ENCODE data around the gene OR9Q1. TPM values are rescaled to one million over a fixed set of nuclear protein-coding genes. Genes with fewer than 3 reads are reported as not detected.
"Not testable (repeated sequence)": the region's sequence is repeated elsewhere in the genome, so short reads cannot be mapped to it uniquely, and the experiment has no call there.

OR9Q1 gene
- total and polyA plus RNA-seq, 4 experiments from 2014 or later = not detected

DNA sequence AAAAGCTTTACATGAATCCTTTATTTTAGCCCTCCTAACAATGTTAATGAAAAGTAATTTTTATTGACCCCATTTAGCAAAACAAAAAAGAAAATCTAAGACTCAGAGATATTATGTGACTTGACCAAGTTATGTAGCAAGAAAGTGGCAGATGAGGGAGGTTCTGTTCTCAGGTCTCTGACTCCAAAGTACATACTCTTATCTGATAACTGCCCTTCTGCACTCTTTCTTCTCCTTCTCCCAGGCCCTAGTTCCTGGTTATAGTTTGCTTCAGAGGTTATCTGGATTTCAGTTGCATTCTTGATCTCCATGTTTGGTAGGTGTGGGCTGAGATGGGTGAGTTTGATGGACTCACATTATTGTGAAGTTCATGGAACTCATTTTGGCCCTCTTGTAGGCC is 169.7 kb downstream of the OR9Q1 start:
- intact Hi-C loops (cut with micrococcal nuclease) = no loop called here
- Mint-ChIP-seq H3K27me3 (no peaks in the 10 kb centered on the region), H3K9me3 (peaks cover 0 to 17% (median 4%) of the 10 kb centered on the region in 8 donors), H3K4me1 (no peaks in the 10 kb centered on the region), H3K27ac (no peak overlapping the region), H3K4me3 (no peak overlapping the region), H3K36me3 (no peaks in the 10 kb centered on the region)
- H3K4me3 ChIP-seq (ENCODE audit: low read length in 2 of 2) = no peak overlapping the region
- POLR2A ChIA-PET (ENCODE audit: partially characterized antibody) = no interaction called here
- H3K36me3 ChIP-seq (ENCODE audit: insufficient read depth, low read length) = no peaks in the 10 kb centered on the region
- H3K27me3 ChIP-seq (ENCODE audit: insufficient read depth, low read length) = no peaks in the 10 kb centered on the region
- no peak for DNase-seq
- CTCF ChIA-PET (ENCODE audit: partially characterized antibody) = no interaction called here
- no peak overlapping the region for H3K27ac ChIP-seq (ENCODE audit: low read depth, low read length)
- no peaks in the 10 kb centered on the region for H3K4me1 ChIP-seq (ENCODE audit: insufficient read depth, low read length)
- no peaks in the 10 kb centered on the region for H3K9me3 ChIP-seq (ENCODE audit: control insufficient read depth in 1 of 2, low read length in 2 of 2)

DNA sequence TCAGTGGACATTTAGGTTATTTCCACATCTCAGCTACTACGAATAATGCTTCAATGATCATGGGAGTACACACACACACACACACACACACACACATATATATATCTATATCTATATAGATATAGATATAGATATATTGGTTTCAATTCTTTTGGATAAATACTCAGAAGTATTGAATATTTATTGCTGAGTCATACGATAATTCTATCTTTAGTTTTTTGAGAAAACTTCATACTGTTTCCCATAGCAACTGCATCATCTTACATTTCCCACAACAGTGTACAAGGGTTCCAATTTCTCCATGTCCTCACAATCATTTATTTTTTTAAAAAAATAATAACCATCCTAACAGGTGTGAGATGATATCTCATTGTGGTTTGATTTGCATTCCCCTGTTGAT is 172.3 kb downstream of the OR9Q1 start:
- intact Hi-C loops (cut with micrococcal nuclease) = no loop called here
- Mint-ChIP-seq H3K27ac (no peak overlapping the region), H3K4me1 (no peaks in the 10 kb centered on the region), H3K4me3 (no peak overlapping the region), H3K27me3 (no peaks in the 10 kb centered on the region), H3K9me3 (peaks cover 3 to 24% (median 7%) of the 10 kb centered on the region in 8 donors), H3K36me3 (no peaks in the 10 kb centered on the region)
- Histone ChIP-seq H3K27me3 (ENCODE audit: insufficient read depth, low read length) (no peaks in the 10 kb centered on the region), H3K27ac (ENCODE audit: low read depth, low read length) (no peak overlapping the region), H3K4me1 (ENCODE audit: insufficient read depth, low read length) (no peaks in the 10 kb centered on the region), H3K4me3 (ENCODE audit: low read length in 2 of 2) (no peak overlapping the region), H3K36me3 (ENCODE audit: insufficient read depth, low read length) (no peaks in the 10 kb centered on the region), H3K9me3 (ENCODE audit: control insufficient read depth in 1 of 2, low read length in 2 of 2) (no peaks in the 10 kb centered on the region)
- no peak for DNase-seq
- CTCF ChIA-PET (ENCODE audit: partially characterized antibody) = no interaction called here
- POLR2A ChIA-PET (ENCODE audit: partially characterized antibody) = no interaction called here

GRCh38 chr11:58199271-58199670 is 175.6 kb downstream of the OR9Q1 start:
- Histone ChIP-seq H3K27ac (ENCODE audit: low read depth, low read length) (no peak overlapping the region), H3K4me3 (ENCODE audit: low read length in 2 of 2) (no peak overlapping the region), H3K27me3 (ENCODE audit: insufficient read depth, low read length) (no peaks in the 10 kb centered on the region), H3K9me3 (ENCODE audit: control insufficient read depth in 1 of 2, low read length in 2 of 2) (no peaks in the 10 kb centered on the region), H3K4me1 (ENCODE audit: insufficient read depth, low read length) (no peaks in the 10 kb centered on the region), H3K36me3 (ENCODE audit: insufficient read depth, low read length) (no peaks in the 10 kb centered on the region)
- Mint-ChIP-seq H3K27me3 (peaks cover 4 to 11% of the 10 kb centered on the region in 2 donors), H3K27ac (no peak overlapping the region), H3K9me3 (peaks cover 3 to 22% (median 8%) of the 10 kb centered on the region in 8 donors), H3K36me3 (no peaks in the 10 kb centered on the region), H3K4me3 (no peak overlapping the region), H3K4me1 (no peaks in the 10 kb centered on the region)
- no peak for DNase-seq
- intact Hi-C loops (cut with micrococcal nuclease) = no loop called here
- ChIA-PET POLR2A (ENCODE audit: partially characterized antibody) (no interaction called here), CTCF (ENCODE audit: partially characterized antibody) (no interaction called here)

- Mint-ChIP-seq H3K9me3 (peaks cover 0 to 8% (median 3%) of the 10 kb centered on the region in 8 donors), H3K4me3 (no peak within 1 kb of the TSS), H3K4me1 (no peaks in the 10 kb centered on the region), H3K27ac (no peak within 1 kb of the TSS), H3K36me3 (no peaks in the 10 kb centered on the region), H3K27me3 (peaks cover 11 to 12% of the 10 kb centered on the region in 2 donors)
- Histone ChIP-seq H3K27ac (ENCODE audit: low read depth, low read length) (no peak within 1 kb of the TSS), H3K4me3 (ENCODE audit: low read length in 2 of 2) (no peak within 1 kb of the TSS), H3K36me3 (ENCODE audit: insufficient read depth, low read length) (no peaks in the 10 kb centered on the region), H3K9me3 (ENCODE audit: control insufficient read depth in 1 of 2, low read length in 2 of 2) (no peaks in the 10 kb centered on the region), H3K27me3 (ENCODE audit: insufficient read depth, low read length) (no peaks in the 10 kb centered on the region), H3K4me1 (ENCODE audit: insufficient read depth, low read length) (no peaks in the 10 kb centered on the region)
- CTCF ChIA-PET (ENCODE audit: partially characterized antibody) = interaction anchor here (0.6 kb wide), 1 partner anchor 23 kb away, joined by 3 read pairs; no protein-coding TSS in a partner anchor
- DNase-seq = no peak
- POLR2A ChIA-PET (ENCODE audit: partially characterized antibody) = no interaction called here
- intact Hi-C loops (cut with micrococcal nuclease) = no loop called here
These were observed 180.4 kb downstream of the OR9Q1 start, which contains the start of gene OR1S2 for GRCh38 chr11:58204042-58204441. OR1S2 (minus strand) TSS chr11:58204142; CDS start chr11:58204142, 0 bp downstream.

- H3K27ac Mint-ChIP-seq; POLR2A ChIA-PET (ENCODE audit: partially characterized antibody); H3K27ac ChIP-seq (ENCODE audit: low read depth, low read length); H3K27me3 ChIP-seq (ENCODE audit: insufficient read depth, low read length); CTCF ChIA-PET (ENCODE audit: partially characterized antibody); H3K9me3 ChIP-seq (ENCODE audit: control insufficient read depth in 1 of 2, low read length in 2 of 2); H3K9me3 Mint-ChIP-seq; H3K4me3 ChIP-seq (ENCODE audit: low read length in 2 of 2); H3K36me3 ChIP-seq (ENCODE audit: insufficient read depth, low read length); intact Hi-C loops (cut with micrococcal nuclease); DNase-seq; H3K4me1 ChIP-seq (ENCODE audit: insufficient read depth, low read length); H3K27me3 Mint-ChIP-seq; H3K4me3 Mint-ChIP-seq; H3K36me3 Mint-ChIP-seq; H3K4me1 Mint-ChIP-seq: not testable (repeated sequence)
These were observed 188.7 kb downstream of the OR9Q1 start, which contains the start of gene OR1S1 for GRCh38 chr11:58212420-58212819. OR1S1 (plus strand) TSS chr11:58212720.

- Mint-ChIP-seq H3K4me1 (no peaks in the 10 kb centered on the region), H3K9me3 (peaks cover 0 to 4% (median 0%) of the 10 kb centered on the region in 8 donors), H3K4me3 (no peak overlapping the region), H3K36me3 (no peaks in the 10 kb centered on the region), H3K27me3 (peaks cover 0 to 10% of the 10 kb centered on the region in 2 donors), H3K27ac (no peak overlapping the region)
- Histone ChIP-seq H3K4me3 (ENCODE audit: low read length in 2 of 2) (no peak overlapping the region), H3K27me3 (ENCODE audit: insufficient read depth, low read length) (no peaks in the 10 kb centered on the region), H3K4me1 (ENCODE audit: insufficient read depth, low read length) (no peaks in the 10 kb centered on the region), H3K27ac (ENCODE audit: low read depth, low read length) (no peak overlapping the region), H3K9me3 (ENCODE audit: control insufficient read depth in 1 of 2, low read length in 2 of 2) (no peaks in the 10 kb centered on the region), H3K36me3 (ENCODE audit: insufficient read depth, low read length) (no peaks in the 10 kb centered on the region)
- DNase-seq = no peak
- intact Hi-C loops (cut with micrococcal nuclease) = no loop called here
- POLR2A ChIA-PET (ENCODE audit: partially characterized antibody) = no interaction called here
- CTCF ChIA-PET (ENCODE audit: partially characterized antibody) = no interaction called here
These were observed 192.8 kb downstream of the OR9Q1 start for GRCh38 chr11:58216476-58216875.

DNA sequence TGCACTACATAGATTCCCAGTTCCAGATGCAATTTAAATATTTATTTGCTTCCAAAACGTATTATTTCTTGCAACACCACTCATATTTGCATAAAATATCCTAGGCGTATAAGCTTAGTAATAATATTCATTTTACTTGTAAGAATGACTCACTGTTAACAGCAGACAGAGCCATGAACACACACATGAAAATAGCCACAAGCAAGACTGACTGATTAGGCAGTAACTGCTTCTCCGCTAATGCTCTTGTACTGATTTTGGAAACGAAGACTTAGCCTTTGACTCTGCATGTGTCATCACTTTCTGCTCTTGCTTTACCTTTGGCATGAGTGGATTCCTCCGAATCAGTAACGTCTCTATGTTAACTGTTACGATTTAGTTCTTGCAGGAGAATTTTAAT is 199.0 kb downstream of the OR9Q1 start:
- Mint-ChIP-seq H3K4me1 (no peaks in the 10 kb centered on the region), H3K9me3 (no peaks in the 10 kb centered on the region), H3K27ac (no peak overlapping the region), H3K27me3 (peaks cover 3 to 4% of the 10 kb centered on the region in 2 donors), H3K36me3 (no peaks in the 10 kb centered on the region), H3K4me3 (no peak overlapping the region)
- Histone ChIP-seq H3K4me1 (ENCODE audit: insufficient read depth, low read length) (no peaks in the 10 kb centered on the region), H3K36me3 (ENCODE audit: insufficient read depth, low read length) (no peaks in the 10 kb centered on the region), H3K27me3 (ENCODE audit: insufficient read depth, low read length) (no peaks in the 10 kb centered on the region), H3K27ac (ENCODE audit: low read depth, low read length) (no peak overlapping the region), H3K9me3 (ENCODE audit: control insufficient read depth in 1 of 2, low read length in 2 of 2) (no peaks in the 10 kb centered on the region), H3K4me3 (ENCODE audit: low read length in 2 of 2) (no peak overlapping the region)
- intact Hi-C loops (cut with micrococcal nuclease) = no loop called here
- ChIA-PET POLR2A (ENCODE audit: partially characterized antibody) (no interaction called here), CTCF (ENCODE audit: partially characterized antibody) (no interaction called here)
- no peak for DNase-seq

All from CD4-positive, alpha-beta memory T cell (primary cell).